ENCODE measurements around the gene A2M. TPM values are rescaled to one million over a fixed set of nuclear protein-coding genes. Genes with fewer than 3 reads are reported as not detected.

Gene A2M
- 306 TPM for total RNA-seq

DNA sequence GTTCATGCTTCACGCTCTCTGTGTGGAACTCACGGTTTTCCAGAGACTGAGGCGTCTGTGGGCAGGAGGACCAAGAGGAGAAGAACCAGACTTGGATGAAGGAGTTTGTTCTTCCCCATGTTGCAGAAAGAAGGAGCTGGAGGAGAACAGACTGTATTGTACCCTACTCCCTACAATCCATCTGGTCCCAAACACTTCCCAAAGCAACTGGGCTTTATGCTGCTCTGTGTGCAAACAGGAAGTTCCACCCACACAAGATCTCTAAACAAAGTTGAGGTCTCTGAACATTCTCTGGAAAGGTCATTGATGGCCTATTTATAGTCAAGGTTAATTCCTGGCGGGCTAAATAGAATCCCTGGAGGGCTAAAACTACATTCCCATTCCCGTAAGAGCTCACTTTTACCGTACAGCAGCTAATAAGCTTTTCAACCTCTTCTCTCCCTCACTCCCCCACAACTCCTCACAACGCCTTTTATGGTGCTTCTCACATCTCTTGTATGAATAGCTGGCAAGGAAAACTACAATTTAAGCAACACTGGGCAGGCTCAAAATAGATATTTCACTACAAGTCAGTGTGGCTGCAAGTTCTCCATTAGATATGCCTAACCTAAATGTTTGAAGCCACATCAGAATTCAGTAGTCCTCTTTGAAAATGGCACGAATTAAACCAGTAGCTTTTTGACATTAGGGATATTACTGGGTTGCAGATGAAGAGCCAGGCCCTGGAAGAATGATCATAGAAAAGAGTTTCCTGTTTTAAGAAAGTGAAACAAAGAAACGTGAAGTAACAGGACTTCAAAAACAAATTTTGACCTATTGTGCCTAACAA is at the start of gene A2M:
Gene A2M (minus strand): TSS at position 189 of the 829 bp plus-strand sequence. CDS start 70 bp downstream, at position 119.

Other genes with a start within 250 kb of the A2M start
- gene PHC1, start 201.4 kb downstream of the A2M start, total RNA-seq = 85.9 TPM
- 80.2 TPM for gene M6PR, start 166.3 kb downstream of the A2M start, total RNA-seq
- 3.9 TPM for gene KLRG1, start 126.4 kb downstream of the A2M start, total RNA-seq
- 1.6 TPM for gene PZP, start 92.5 kb upstream of the A2M start, total RNA-seq

All from metanephros (tissue), 1 donor.